Liver (tissue), 9 donors: ENCODE measurements around the gene SORCS2. TPM values are rescaled to one million over a fixed set of nuclear protein-coding genes. Genes with fewer than 3 reads are reported as not detected.

Experiments used
- DNase-seq: peaks from one replicate; pipeline ENCODE4 v3.0.0-alpha.2; 2017; ENCODE audit warnings: low spot score
- H3K27ac ChIP-seq, 2 donors: one replicate each; pipeline ENCODE4 v1.7.0; 2013; ENCODE audit warnings: inconsistent platforms in 2 of 2, low read length in 2 of 2, control low read depth in 1 of 2, low read depth in 1 of 2, mild to moderate bottlenecking in 1 of 2
- H3K27me3 ChIP-seq, 4 donors: one replicate each; pipeline versions ENCODE4 v1.6.1 to v1.7.0; 2013; ENCODE audit warnings: low read length in 3 of 4, inconsistent platforms in 1 of 4, mild to moderate bottlenecking in 1 of 4, moderate library complexity in 1 of 4; ENCODE audit not compliant: control insufficient read depth in 4 of 4, insufficient read depth in 4 of 4
- H3K36me3 ChIP-seq, 4 donors: one replicate each; pipeline versions ENCODE4 v1.6.1 to v1.7.0; 2013; ENCODE audit warnings: low read length in 3 of 4, mild to moderate bottlenecking in 3 of 4, low read depth in 1 of 4, moderate library complexity in 1 of 4; ENCODE audit not compliant: control insufficient read depth in 4 of 4, insufficient read depth in 3 of 4
- H3K4me1 ChIP-seq, 4 donors: one replicate each; pipeline versions ENCODE4 v1.6.1 to v1.7.0; 2013; ENCODE audit warnings: low read length in 3 of 4, mild to moderate bottlenecking in 3 of 4, moderate library complexity in 1 of 4; ENCODE audit not compliant: control insufficient read depth in 4 of 4, insufficient read depth in 4 of 4
- H3K4me3 ChIP-seq, 3 donors: one replicate each; pipeline versions ENCODE4 v1.6.1 to v1.7.0; 2013; ENCODE audit warnings: low read length in 3 of 3, control low read depth in 1 of 3, low read depth in 1 of 3, mild to moderate bottlenecking in 1 of 3
- H3K9ac ChIP-seq, 2 donors: one replicate each; pipeline ENCODE4 v1.7.0; 2013; ENCODE audit warnings: low read length in 2 of 2, mild to moderate bottlenecking in 2 of 2, moderate library complexity in 2 of 2, control low read depth in 1 of 2, low read depth in 1 of 2
- H3K9me3 ChIP-seq, 4 donors: one replicate each; pipeline versions ENCODE4 v1.6.1 to v1.7.0; 2013; ENCODE audit warnings: low read length in 3 of 4; ENCODE audit not compliant: control insufficient read depth in 4 of 4
- ATF3 ChIP-seq: IDR thresholded peaks from 2 replicates; pipeline ENCODE4 v1.6.1; 2016; ENCODE audit warnings: antibody characterized with exemption
- FOXA2 ChIP-seq: IDR thresholded peaks from 2 replicates; pipeline ENCODE4 v1.6.1; 2016; ENCODE audit warnings: antibody characterized with exemption
- HNF4G ChIP-seq: IDR thresholded peaks from 2 replicates; pipeline ENCODE4 v1.6.1; 2016; ENCODE audit warnings: antibody characterized with exemption
- JUND ChIP-seq, 2 donors: IDR thresholded peaks; 2 replicates each; pipeline ENCODE4 v1.6.1; 2016; ENCODE audit warnings: antibody characterized with exemption in 2 of 2
- NR2F2 ChIP-seq: IDR thresholded peaks from 2 replicates; pipeline ENCODE4 v1.6.1; 2016; ENCODE audit warnings: antibody characterized with exemption
- RAD21 ChIP-seq, 2 donors: IDR thresholded peaks; 2 replicates each; pipeline ENCODE4 v1.6.1; 2016; ENCODE audit warnings: antibody characterized with exemption in 2 of 2, mild to moderate bottlenecking in 2 of 2
- RXRA ChIP-seq, 2 donors: IDR thresholded peaks; 2 replicates each; pipeline ENCODE4 v1.6.1; 2017 to 2018; ENCODE audit warnings: antibody characterized with exemption in 2 of 2, mild to moderate bottlenecking in 1 of 2
- SP1 ChIP-seq: IDR thresholded peaks from 2 replicates; pipeline ENCODE4 v1.6.1; 2018; ENCODE audit warnings: antibody characterized with exemption, mild to moderate bottlenecking
- TAF1 ChIP-seq: conservative IDR thresholded peaks from 2 replicates; pipeline ENCODE4 v1.6.1; 2016; ENCODE audit warnings: antibody characterized with exemption, mild to moderate bottlenecking
- WGBS: extraction: QIAGEN DNeasy Blood & Tissue Kit; methylation state at CpG from one replicate; pipeline ENCODE4 v1.1.7; 2013; 5-methylcytosine and 5-hydroxymethylcytosine counted together
- polyA plus RNA-seq, 2 donors: library from polyadenylated mRNA; stranded (reverse) in 1 of 2; unstranded in 1 of 2; fragments of 200-250 nt in 1 of 2; fragments of >200 nt in 1 of 2; fragmentation: Nextera tagmentation in 1 of 2; extraction: Ambion mirVana in 1 of 2; gene quantifications; one replicate each; pipeline versions ENCODE4 v1.2.1 to v1.2.3, GENCODE V29; 2013 to 2015
- total RNA-seq, 2 donors: library from RNA; depleted of rRNA; stranded (reverse); fragments of >200 nt; gene quantifications; one replicate each; pipeline ENCODE4 v1.2.3, GENCODE V29; 2014
- TF ChIP-seq, protein P1 (sequence below): fragments of 150-350 bp; IDR thresholded peaks from 2 replicates; pipeline ENCODE4 v1.5.1; 2017; ENCODE audit warnings: improper control_type of control experiment, low read depth, low read length; ENCODE audit not compliant: missing input control
- TF ChIP-seq, protein P2 (sequence below): IDR thresholded peaks from 2 replicates; pipeline ENCODE4 v1.6.1; 2016; ENCODE audit warnings: antibody characterized with exemption
- TF ChIP-seq, protein P3 (sequence below): IDR thresholded peaks from 2 replicates; pipeline ENCODE4 v1.6.1; 2016; ENCODE audit warnings: antibody characterized with exemption, mild to moderate bottlenecking
- TF ChIP-seq, protein P4 (sequence below): IDR thresholded peaks from 2 replicates; pipeline ENCODE4 v1.6.1; 2016; ENCODE audit warnings: antibody characterized with exemption
- donor health status: healthy.
- donor health status: healthy.
- donor health status: healthy.
- donor health status: healthy.
- donor health status: healthy.

The SORCS2 gene
- total and polyA plus RNA-seq, 4 donors = 0.10 to 1.4 (median 0.92) TPM

DNA sequence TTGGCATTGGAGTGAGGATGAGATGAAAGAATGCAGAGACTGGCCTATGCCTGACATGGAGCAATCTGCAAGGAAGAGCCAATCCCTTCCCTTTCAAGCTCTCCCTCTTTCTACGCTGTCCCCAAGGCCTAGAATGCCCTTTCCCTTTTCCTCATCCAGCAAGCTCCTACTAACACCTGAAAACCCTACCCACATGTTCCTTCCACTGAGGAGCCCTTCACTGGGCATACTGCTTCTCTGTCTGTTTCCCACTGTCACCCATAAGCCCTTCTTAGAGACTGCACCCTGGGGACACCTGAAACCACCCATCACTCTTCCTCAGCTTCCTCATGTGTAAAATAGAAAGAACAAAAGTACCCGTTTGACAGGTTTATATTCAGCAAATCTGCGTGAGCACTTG lies 492.0 kb downstream of the SORCS2 start:
- no peaks in the 10 kb centered on the region for H3K4me1 ChIP-seq
- no peaks in the 10 kb centered on the region for H3K27me3 ChIP-seq
- 89% methylated on average over 3 of the region's 3 CpGs for WGBS
- no peak overlapping the region for H3K27ac ChIP-seq
- no peak for DNase-seq
- no peak overlapping the region for H3K4me3 ChIP-seq
- TF ChIP-seq, protein P1, sequence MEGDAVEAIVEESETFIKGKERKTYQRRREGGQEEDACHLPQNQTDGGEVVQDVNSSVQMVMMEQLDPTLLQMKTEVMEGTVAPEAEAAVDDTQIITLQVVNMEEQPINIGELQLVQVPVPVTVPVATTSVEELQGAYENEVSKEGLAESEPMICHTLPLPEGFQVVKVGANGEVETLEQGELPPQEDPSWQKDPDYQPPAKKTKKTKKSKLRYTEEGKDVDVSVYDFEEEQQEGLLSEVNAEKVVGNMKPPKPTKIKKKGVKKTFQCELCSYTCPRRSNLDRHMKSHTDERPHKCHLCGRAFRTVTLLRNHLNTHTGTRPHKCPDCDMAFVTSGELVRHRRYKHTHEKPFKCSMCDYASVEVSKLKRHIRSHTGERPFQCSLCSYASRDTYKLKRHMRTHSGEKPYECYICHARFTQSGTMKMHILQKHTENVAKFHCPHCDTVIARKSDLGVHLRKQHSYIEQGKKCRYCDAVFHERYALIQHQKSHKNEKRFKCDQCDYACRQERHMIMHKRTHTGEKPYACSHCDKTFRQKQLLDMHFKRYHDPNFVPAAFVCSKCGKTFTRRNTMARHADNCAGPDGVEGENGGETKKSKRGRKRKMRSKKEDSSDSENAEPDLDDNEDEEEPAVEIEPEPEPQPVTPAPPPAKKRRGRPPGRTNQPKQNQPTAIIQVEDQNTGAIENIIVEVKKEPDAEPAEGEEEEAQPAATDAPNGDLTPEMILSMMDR = no peak
- TF ChIP-seq FOXA2 (no peak), RXRA (IDR thresholded peaks at IDR 0.05) (no peak), NR2F2 (no peak), SP1 (no peak)
- TF ChIP-seq, protein P2, sequence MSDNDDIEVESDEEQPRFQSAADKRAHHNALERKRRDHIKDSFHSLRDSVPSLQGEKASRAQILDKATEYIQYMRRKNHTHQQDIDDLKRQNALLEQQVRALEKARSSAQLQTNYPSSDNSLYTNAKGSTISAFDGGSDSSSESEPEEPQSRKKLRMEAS = no peak
- H3K9ac ChIP-seq = no peak overlapping the region
- H3K36me3 ChIP-seq = no peaks in the 10 kb centered on the region
- H3K9me3 ChIP-seq = peaks cover 0 to 6% (median 1%) of the 10 kb centered on the region in 4 donors

- Histone ChIP-seq H3K4me1 (no peaks in the 10 kb centered on the region), H3K9ac (no peak overlapping the region), H3K27ac (no peak overlapping the region), H3K4me3 (no peak overlapping the region), H3K9me3 (peaks cover 0 to 6% (median 1%) of the 10 kb centered on the region in 4 donors), H3K27me3 (no peaks in the 10 kb centered on the region), H3K36me3 (no peaks in the 10 kb centered on the region)
- no peak for DNase-seq
- TF ChIP-seq, protein P3, sequence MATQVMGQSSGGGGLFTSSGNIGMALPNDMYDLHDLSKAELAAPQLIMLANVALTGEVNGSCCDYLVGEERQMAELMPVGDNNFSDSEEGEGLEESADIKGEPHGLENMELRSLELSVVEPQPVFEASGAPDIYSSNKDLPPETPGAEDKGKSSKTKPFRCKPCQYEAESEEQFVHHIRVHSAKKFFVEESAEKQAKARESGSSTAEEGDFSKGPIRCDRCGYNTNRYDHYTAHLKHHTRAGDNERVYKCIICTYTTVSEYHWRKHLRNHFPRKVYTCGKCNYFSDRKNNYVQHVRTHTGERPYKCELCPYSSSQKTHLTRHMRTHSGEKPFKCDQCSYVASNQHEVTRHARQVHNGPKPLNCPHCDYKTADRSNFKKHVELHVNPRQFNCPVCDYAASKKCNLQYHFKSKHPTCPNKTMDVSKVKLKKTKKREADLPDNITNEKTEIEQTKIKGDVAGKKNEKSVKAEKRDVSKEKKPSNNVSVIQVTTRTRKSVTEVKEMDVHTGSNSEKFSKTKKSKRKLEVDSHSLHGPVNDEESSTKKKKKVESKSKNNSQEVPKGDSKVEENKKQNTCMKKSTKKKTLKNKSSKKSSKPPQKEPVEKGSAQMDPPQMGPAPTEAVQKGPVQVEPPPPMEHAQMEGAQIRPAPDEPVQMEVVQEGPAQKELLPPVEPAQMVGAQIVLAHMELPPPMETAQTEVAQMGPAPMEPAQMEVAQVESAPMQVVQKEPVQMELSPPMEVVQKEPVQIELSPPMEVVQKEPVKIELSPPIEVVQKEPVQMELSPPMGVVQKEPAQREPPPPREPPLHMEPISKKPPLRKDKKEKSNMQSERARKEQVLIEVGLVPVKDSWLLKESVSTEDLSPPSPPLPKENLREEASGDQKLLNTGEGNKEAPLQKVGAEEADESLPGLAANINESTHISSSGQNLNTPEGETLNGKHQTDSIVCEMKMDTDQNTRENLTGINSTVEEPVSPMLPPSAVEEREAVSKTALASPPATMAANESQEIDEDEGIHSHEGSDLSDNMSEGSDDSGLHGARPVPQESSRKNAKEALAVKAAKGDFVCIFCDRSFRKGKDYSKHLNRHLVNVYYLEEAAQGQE = no peak
- TF ChIP-seq SP1 (no peak), FOXA2 (no peak), JUND (IDR thresholded peaks at IDR 0.05) (no peak), TAF1 (no peak), RXRA (IDR thresholded peaks at IDR 0.05) (no peak), NR2F2 (no peak), ATF3 (no peak)
- 89% methylated on average over 19 of the region's 19 CpGs for WGBS
These were observed 493.9 kb downstream of the SORCS2 start for GRCh38 chr4:7686070-7686870.

DNA sequence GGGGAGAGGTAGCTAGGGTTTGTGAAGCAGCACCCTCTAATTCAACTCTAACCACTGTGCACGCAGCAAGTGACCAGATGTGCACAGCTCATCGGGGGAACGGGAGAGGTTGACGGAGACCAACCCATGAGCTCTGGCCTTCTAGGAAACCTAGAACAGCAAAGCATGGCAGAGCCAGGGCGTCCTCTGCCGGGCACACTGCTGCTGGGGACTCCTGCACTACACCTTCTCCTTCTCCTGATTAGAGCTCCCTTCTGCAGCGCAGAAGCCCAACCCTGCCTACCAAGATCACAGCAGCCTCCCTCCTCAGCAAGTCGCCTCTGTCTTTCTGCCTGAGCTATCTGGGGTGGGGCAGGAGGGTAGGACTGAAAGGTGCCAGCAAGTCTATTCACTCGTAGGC lies 494.7 kb downstream of the SORCS2 start:
- WGBS = 92% methylated on average over 9 of the region's 9 CpGs
- DNase-seq = no peak
- TF ChIP-seq HNF4G = no peak
- TF ChIP-seq, protein P1 = no peak
- no peak for TF ChIP-seq TAF1
- no peak for TF ChIP-seq SP1
- TF ChIP-seq FOXA2 = no peak
- TF ChIP-seq, protein P2 = no peak
- TF ChIP-seq, protein P4, sequence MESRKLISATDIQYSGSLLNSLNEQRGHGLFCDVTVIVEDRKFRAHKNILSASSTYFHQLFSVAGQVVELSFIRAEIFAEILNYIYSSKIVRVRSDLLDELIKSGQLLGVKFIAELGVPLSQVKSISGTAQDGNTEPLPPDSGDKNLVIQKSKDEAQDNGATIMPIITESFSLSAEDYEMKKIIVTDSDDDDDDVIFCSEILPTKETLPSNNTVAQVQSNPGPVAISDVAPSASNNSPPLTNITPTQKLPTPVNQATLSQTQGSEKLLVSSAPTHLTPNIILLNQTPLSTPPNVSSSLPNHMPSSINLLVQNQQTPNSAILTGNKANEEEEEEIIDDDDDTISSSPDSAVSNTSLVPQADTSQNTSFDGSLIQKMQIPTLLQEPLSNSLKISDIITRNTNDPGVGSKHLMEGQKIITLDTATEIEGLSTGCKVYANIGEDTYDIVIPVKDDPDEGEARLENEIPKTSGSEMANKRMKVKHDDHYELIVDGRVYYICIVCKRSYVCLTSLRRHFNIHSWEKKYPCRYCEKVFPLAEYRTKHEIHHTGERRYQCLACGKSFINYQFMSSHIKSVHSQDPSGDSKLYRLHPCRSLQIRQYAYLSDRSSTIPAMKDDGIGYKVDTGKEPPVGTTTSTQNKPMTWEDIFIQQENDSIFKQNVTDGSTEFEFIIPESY = no peak
- TF ChIP-seq RAD21 (IDR thresholded peaks at IDR 0.05) = no peak
- Histone ChIP-seq H3K4me3 (no peak overlapping the region), H3K9me3 (peaks cover 0 to 6% (median 1%) of the 10 kb centered on the region in 4 donors), H3K27ac (no peak overlapping the region), H3K4me1 (no peaks in the 10 kb centered on the region), H3K27me3 (no peaks in the 10 kb centered on the region), H3K36me3 (no peaks in the 10 kb centered on the region), H3K9ac (no peak overlapping the region)
